ENCODE measurements around the gene THAP3.

DNA sequence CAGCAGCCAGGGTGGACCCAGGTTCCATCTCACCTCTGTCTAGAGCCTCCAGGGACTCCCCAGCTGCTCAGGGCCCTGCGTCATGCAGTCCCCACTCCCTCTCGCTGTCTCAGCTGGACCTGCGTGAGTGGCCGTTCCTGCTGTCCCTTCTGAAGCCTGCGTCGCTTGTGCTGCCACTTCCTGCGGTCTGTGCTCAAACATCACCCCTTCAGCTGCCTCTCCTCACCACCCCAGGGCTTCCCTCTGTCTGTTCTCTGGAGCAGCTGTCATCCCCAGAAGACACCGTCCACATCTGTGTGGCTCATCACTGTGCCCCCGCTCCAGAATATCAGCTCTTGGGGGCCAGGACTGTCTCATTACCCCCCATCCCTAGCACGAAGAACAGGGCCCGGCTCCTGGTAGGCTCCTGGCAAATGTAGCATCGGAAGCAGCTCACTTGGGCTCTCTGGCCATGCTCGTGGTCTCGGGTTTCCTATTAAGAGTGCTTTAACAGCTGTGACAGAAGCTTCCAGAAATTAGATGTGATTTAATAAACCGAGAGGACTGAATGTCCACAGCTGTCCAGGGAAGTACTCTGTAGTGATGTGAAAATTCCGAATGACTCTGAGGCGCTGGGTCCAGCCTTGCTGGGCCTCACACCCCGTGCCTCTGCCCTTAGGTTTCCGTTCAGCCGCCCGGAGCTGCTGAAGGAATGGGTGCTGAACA, 3.3 kb downstream of the THAP3 start:
- TF ChIP-seq, protein P1, sequence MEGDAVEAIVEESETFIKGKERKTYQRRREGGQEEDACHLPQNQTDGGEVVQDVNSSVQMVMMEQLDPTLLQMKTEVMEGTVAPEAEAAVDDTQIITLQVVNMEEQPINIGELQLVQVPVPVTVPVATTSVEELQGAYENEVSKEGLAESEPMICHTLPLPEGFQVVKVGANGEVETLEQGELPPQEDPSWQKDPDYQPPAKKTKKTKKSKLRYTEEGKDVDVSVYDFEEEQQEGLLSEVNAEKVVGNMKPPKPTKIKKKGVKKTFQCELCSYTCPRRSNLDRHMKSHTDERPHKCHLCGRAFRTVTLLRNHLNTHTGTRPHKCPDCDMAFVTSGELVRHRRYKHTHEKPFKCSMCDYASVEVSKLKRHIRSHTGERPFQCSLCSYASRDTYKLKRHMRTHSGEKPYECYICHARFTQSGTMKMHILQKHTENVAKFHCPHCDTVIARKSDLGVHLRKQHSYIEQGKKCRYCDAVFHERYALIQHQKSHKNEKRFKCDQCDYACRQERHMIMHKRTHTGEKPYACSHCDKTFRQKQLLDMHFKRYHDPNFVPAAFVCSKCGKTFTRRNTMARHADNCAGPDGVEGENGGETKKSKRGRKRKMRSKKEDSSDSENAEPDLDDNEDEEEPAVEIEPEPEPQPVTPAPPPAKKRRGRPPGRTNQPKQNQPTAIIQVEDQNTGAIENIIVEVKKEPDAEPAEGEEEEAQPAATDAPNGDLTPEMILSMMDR (IDR thresholded peaks at IDR 0.05; ENCODE audit: low read length), result no peak
- TF ChIP-seq EZH2phosphoT487 (IDR thresholded peaks at IDR 0.05; ENCODE audit: low read length), result no peak
